ENCODE measurements around the gene HADH. TPM values are rescaled to one million over a fixed set of nuclear protein-coding genes. Genes with fewer than 3 reads are reported as not detected.

Gene HADH
- total RNA-seq, 4 donors from 2014 or later = 26.8 to 46.5 (median 38.1) TPM

- no peak overlapping the region for H3K4me3 ChIP-seq
- peaks cover 0 to 28% (median 0%) of the 10 kb centered on the region in 3 donors for H3K4me1 ChIP-seq
- 85 to 87% methylated on average over 2 of the region's 2 CpGs for WGBS, 2 donors
- no peaks in the 10 kb centered on the region for H3K27me3 ChIP-seq
- TF ChIP-seq CTCF (IDR thresholded peaks at IDR 0.05) (no peak), POLR2A (IDR thresholded peaks at IDR 0.05) (no peak)
- intact Hi-C loops (cut with DNase I) = no loop called here
- DNase-seq = no peak
- H3K9me3 ChIP-seq = no peaks in the 10 kb centered on the region
- H3K36me3 ChIP-seq = no peaks in the 10 kb centered on the region
- no peak overlapping the region for H3K27ac ChIP-seq
Observed at GRCh38 chr4:108004646-108005045, 15.0 kb downstream of the HADH start.

GRCh38 chr4:108005807-108006206 lies 16.1 kb downstream of the HADH start:
- DNase-seq = no peak
- no peak overlapping the region for H3K4me3 ChIP-seq
- TF ChIP-seq CTCF (IDR thresholded peaks at IDR 0.05) (no peak), POLR2A (IDR thresholded peaks at IDR 0.05) (no peak)
- no peak overlapping the region for H3K27ac ChIP-seq
- H3K36me3 ChIP-seq = peaks cover 0 to 6% (median 0%) of the 10 kb centered on the region in 3 donors
- intact Hi-C loops (cut with DNase I) = no loop called here
- H3K9me3 ChIP-seq = no peaks in the 10 kb centered on the region
- no peaks in the 10 kb centered on the region for H3K27me3 ChIP-seq
- WGBS, 2 donors = 90 to 93% methylated on average over 1 of the region's 1 CpG
- peaks cover 0 to 28% (median 0%) of the 10 kb centered on the region in 3 donors for H3K4me1 ChIP-seq

- intact Hi-C loops (cut with DNase I) = no loop called here
- no peak for DNase-seq
- Histone ChIP-seq H3K9me3 (no peaks in the 10 kb centered on the region), H3K4me1 (peaks cover 0 to 28% (median 0%) of the 10 kb centered on the region in 3 donors), H3K27ac (no peak overlapping the region), H3K4me3 (no peak overlapping the region), H3K27me3 (no peaks in the 10 kb centered on the region), H3K36me3 (peaks cover 0 to 11% (median 0%) of the 10 kb centered on the region in 3 donors)
- no peak for TF ChIP-seq POLR2A (IDR thresholded peaks at IDR 0.05)
- TF ChIP-seq CTCF (IDR thresholded peaks at IDR 0.05) = no peak
Observed at GRCh38 chr4:108006361-108006760, 16.7 kb downstream of the HADH start.

- DNase-seq = no peak
- Histone ChIP-seq H3K27me3 (no peaks in the 10 kb centered on the region), H3K9me3 (no peaks in the 10 kb centered on the region), H3K4me3 (no peak overlapping the region), H3K4me1 (peaks cover 0 to 28% (median 0%) of the 10 kb centered on the region in 3 donors), H3K27ac (no peak overlapping the region), H3K36me3 (peaks cover 0 to 25% (median 0%) of the 10 kb centered on the region in 3 donors)
- intact Hi-C loops (cut with DNase I) = no loop called here
- TF ChIP-seq POLR2A (IDR thresholded peaks at IDR 0.05) (no peak), CTCF (IDR thresholded peaks at IDR 0.05) (no peak)
- WGBS, 2 donors = 87 to 93% methylated on average over 7 of the region's 7 CpGs
Observed at GRCh38 chr4:108007984-108008383, 18.3 kb downstream of the HADH start.

GRCh38 chr4:108008721-108009120 lies 19.0 kb downstream of the HADH start:
- Histone ChIP-seq H3K4me1 (peaks cover 0 to 28% (median 0%) of the 10 kb centered on the region in 3 donors), H3K36me3 (peaks cover 0 to 33% (median 0%) of the 10 kb centered on the region in 3 donors), H3K27ac (no peak overlapping the region), H3K27me3 (no peaks in the 10 kb centered on the region), H3K9me3 (no peaks in the 10 kb centered on the region), H3K4me3 (no peak overlapping the region)
- intact Hi-C loops (cut with DNase I) = no loop called here
- TF ChIP-seq CTCF (IDR thresholded peaks at IDR 0.05) = no peak
- TF ChIP-seq POLR2A (IDR thresholded peaks at IDR 0.05) = no peak
- WGBS, 2 donors = 36 to 54% methylated on average over 2 of the region's 2 CpGs
- no peak for DNase-seq

Data from esophagus squamous epithelium (tissue), 5 donors.